SK-N-SH (cell line): ENCODE data around the gene SRSF7. TPM values are rescaled to one million over a fixed set of nuclear protein-coding genes. Genes with fewer than 3 reads are reported as not detected.
"Not testable (repeated sequence)": the region's sequence is repeated elsewhere in the genome, so short reads cannot be mapped to it uniquely, and the experiment has no call there.

Experiments
- CTCF ChIA-PET: fragments of 300-600, 350-600 bp; formaldehyde crosslinking; extraction: SDS; loops from one replicate; lab custom pipeline; 2021; lab: Yijun Ruan, JAX
- POLR2A ChIA-PET: fragments of 350-600 bp; sonication (Branson Sonifier 250); formaldehyde crosslinking; extraction: SDS; loops from one replicate; lab custom pipeline; 2020; ENCODE audit warnings: antibody characterized with exemption, inconsistent platforms; lab: Yijun Ruan, JAX
- DNase-seq: peaks from one replicate; pipeline ENCODE4 v3.0.0; 2012
- H2AFZ ChIP-seq: fragments of 200-600 bp; sonication (generic); 2 replicates; pipeline ENCODE4 v1.8.1; 2016; ENCODE audit warnings: antibody characterized with exemption, mild to moderate bottlenecking, low read depth
- H3F3A ChIP-seq: fragments of 200-600 bp; sonication (generic); replicated peaks from 2 replicates; pipeline ENCODE3; 2016; ENCODE audit warnings: antibody characterized with exemption, mild to moderate bottlenecking; ENCODE audit not compliant: insufficient read depth
- H3K27ac ChIP-seq, 2 experiments: fragments of 200-500 bp in 1 of 2; fragments of 200-600 bp in 1 of 2; sonication (Bioruptor generic) in 1 of 2; sonication (generic), shearing (Covaris generic) in 1 of 2; 2 replicates each; pipeline versions ENCODE4 v1.5.1 to v1.6.1; 2014 to 2016; ENCODE audit warnings: low read depth in 2 of 2, inconsistent platforms in 1 of 2, low read length in 1 of 2, mild to moderate bottlenecking in 1 of 2, mixed read lengths in 1 of 2
- H3K27me3 ChIP-seq: fragments of 200-600 bp; sonication (generic), shearing (Covaris generic); 2 replicates; pipeline ENCODE4 v1.6.1; 2016; ENCODE audit warnings: mixed run types; ENCODE audit not compliant: insufficient read depth
- H3K36me3 ChIP-seq, 2 experiments: fragments of 200-500 bp in 1 of 2; fragments of 200-600 bp in 1 of 2; sonication (Bioruptor generic) in 1 of 2; sonication (generic) in 1 of 2; replicated peaks in 1 of 2; 2 replicates each; pipeline versions ENCODE3 to v1.5.1; 2014 to 2016; ENCODE audit warnings: low read length in 1 of 2, mild to moderate bottlenecking in 1 of 2; ENCODE audit not compliant: insufficient read depth in 2 of 2, control insufficient read depth in 1 of 2
- H3K4me1 ChIP-seq, 2 experiments: fragments of 200-500 bp in 1 of 2; fragments of 200-600 bp in 1 of 2; sonication (Bioruptor generic) in 1 of 2; sonication (generic), shearing (Covaris generic) in 1 of 2; 2 replicates each; pipeline versions ENCODE4 v1.5.1 to v1.6.1; 2014 to 2016; ENCODE audit warnings: low read depth in 1 of 2, low read length in 1 of 2, mixed run types in 1 of 2; ENCODE audit not compliant: insufficient read depth in 2 of 2, control insufficient read depth in 1 of 2
- H3K4me2 ChIP-seq: fragments of 200-600 bp; sonication (generic), shearing (Covaris generic); 2 replicates; pipeline ENCODE4 v1.6.1; 2017; ENCODE audit warnings: mixed run types
- H3K4me3 ChIP-seq, 2 experiments: fragments of 200-500 bp in 1 of 2; fragments of 200-600 bp in 1 of 2; sonication (Bioruptor generic) in 1 of 2; sonication (generic), shearing (Covaris generic) in 1 of 2; 2 replicates each; pipeline versions ENCODE4 v1.5.1 to v1.8.1; 2014 to 2016; ENCODE audit warnings: low read depth in 2 of 2, inconsistent platforms in 1 of 2, low read length in 1 of 2, mild to moderate bottlenecking in 1 of 2, mixed read lengths in 1 of 2, moderate library complexity in 1 of 2
- H3K79me2 ChIP-seq: fragments of 200-600 bp; sonication (generic); 2 replicates; pipeline ENCODE4 v1.8.1; 2017; ENCODE audit warnings: mild to moderate bottlenecking; ENCODE audit not compliant: insufficient read depth
- H3K9ac ChIP-seq: fragments of 200-600 bp; sonication (generic); 2 replicates; pipeline ENCODE4 v1.6.1; 2017; ENCODE audit warnings: mixed run types
- H3K9me2 ChIP-seq: fragments of 200-600 bp; sonication (generic); 2 replicates; pipeline ENCODE4 v1.6.1; 2017; ENCODE audit warnings: mixed run types
- H3K9me3 ChIP-seq: fragments of 200-600 bp; sonication (generic); 2 replicates; pipeline ENCODE4 v1.6.1; 2017; ENCODE audit warnings: mixed run types, mild to moderate bottlenecking, moderate library complexity
- H4K20me1 ChIP-seq: fragments of 200-600 bp; sonication (generic); 2 replicates; pipeline ENCODE4 v1.6.1; 2017; ENCODE audit warnings: mild to moderate bottlenecking, mixed run types; ENCODE audit not compliant: insufficient read depth
- EZH2phosphoT487 ChIP-seq: fragments of 200-600 bp; sonication (generic); IDR thresholded peaks from 2 replicates; pipeline ENCODE4 v1.6.1; 2017; ENCODE audit warnings: low read depth, mixed run types, mild to moderate bottlenecking, antibody characterized with exemption, moderate library complexity, borderline replicate concordance
- JUND ChIP-seq: IDR thresholded peaks from 2 replicates; pipeline ENCODE4 v1.4.0; 2012
- MEF2A ChIP-seq: IDR thresholded peaks from 2 replicates; pipeline ENCODE4 v1.4.0; 2012; ENCODE audit warnings: low read depth, borderline replicate concordance
- MXI1 ChIP-seq: IDR thresholded peaks from 2 replicates; pipeline ENCODE4 v1.6.1; 2012; ENCODE audit warnings: mild to moderate bottlenecking, low read depth, low read length, improper control_type of control experiment
- NFIC ChIP-seq: IDR thresholded peaks from 2 replicates; pipeline ENCODE4 v1.4.0; 2012; ENCODE audit warnings: borderline replicate concordance
- WGBS: methylation state at CpG from one replicate; pipeline ENCODE4 v1.1.6; 2017; ENCODE audit warnings: low lambda C conversion rate; 5-methylcytosine and 5-hydroxymethylcytosine counted together
- polyA plus RNA-seq, 3 experiments: library from polyadenylated mRNA; depleted of rRNA; stranded (reverse); fragments of >200 nt; gene quantifications; 2 replicates each; pipeline ENCODE4 v1.2.3, GENCODE V29; 2012

SRSF7 gene
- polyA plus RNA-seq, 1 of the 3 experiments (the other 2 are of a cell fraction), result 199 TPM

GRCh38 chr2:38737000-38737698 is 14.0 kb downstream of the SRSF7 start:
- Histone ChIP-seq H3F3A (peaks cover 27% of the 10 kb centered on the region), H4K20me1 (peaks cover 17% of the 10 kb centered on the region), H3K36me3 (peaks cover 25 to 65% of the 10 kb centered on the region in 2 experiments), H3K79me2 (peaks cover 40% of the 10 kb centered on the region)
- not testable (repeated sequence) for H3K27ac ChIP-seq, H2AFZ ChIP-seq, DNase-seq, H3K27me3 ChIP-seq, H3K4me1 ChIP-seq, H3K4me2 ChIP-seq, H3K9me2 ChIP-seq, H3K9ac ChIP-seq, H3K9me3 ChIP-seq, H3K4me3 ChIP-seq
- ChIA-PET CTCF (interaction anchor here (1.0 to 4.9 kb wide), 6 partner anchors 11 to 421 kb away, joined by 3 to 39 read pairs (median 5); no protein-coding TSS in a partner anchor), POLR2A (interaction anchor here (1.2 to 1.9 kb wide), 2 partner anchors 11 to 14 kb away, joined by 4 to 12 read pairs; partner anchors contain the start of gene SRSF7)
- 93% methylated on average over 11 of the region's 11 CpGs for WGBS

GRCh38 chr2:38735999-38736320 is 15.2 kb downstream of the SRSF7 start:
- 73% methylated on average over 4 of the region's 4 CpGs for WGBS
- no peak for DNase-seq
- Histone ChIP-seq H3K9me3 (no peaks in the 10 kb centered on the region), H3K9ac (no peak overlapping the region), H2AFZ (no peak overlapping the region), H3K27me3 (no peaks in the 10 kb centered on the region), H3K4me3 (no peak overlapping the region), H3K4me2 (no peak overlapping the region), H3K4me1 (no peaks in the 10 kb centered on the region; a peak in 1 of 4 replicates), H3K36me3 (peaks cover 23 to 53% of the 10 kb centered on the region in 2 experiments), H3F3A (peaks cover 15% of the 10 kb centered on the region), H4K20me1 (peaks cover 6% of the 10 kb centered on the region), H3K27ac (no peak overlapping the region), H3K79me2 (peaks cover 29% of the 10 kb centered on the region), H3K9me2 (no peaks in the 10 kb centered on the region)
- ChIA-PET POLR2A (no interaction called here), CTCF (interaction anchor here (1.5 to 3.0 kb wide), 4 partner anchors 10 to 189 kb away, joined by 4 to 15 read pairs (median 4); partner anchors contain the start of gene HNRNPLL)
- TF ChIP-seq NFIC, result no peak

GRCh38 chr2:38734299-38735058 is 16.7 kb downstream of the SRSF7 start:
- TF ChIP-seq JUND, result no peak
- no peak for TF ChIP-seq MXI1
- no peak for TF ChIP-seq MEF2A
- no peak for TF ChIP-seq EZH2phosphoT487
- TF ChIP-seq, all 33 proteins: peak for 0
- no peaks in the 10 kb centered on the region; a peak in 1 of 4 replicates for H3K4me1 ChIP-seq
- no peak overlapping the region for H2AFZ ChIP-seq
- 93% methylated on average over 9 of the region's 9 CpGs for whole genome bisulfite sequencing
- no peak overlapping the region for H3K9ac ChIP-seq
- no peak overlapping the region for H3K4me3 ChIP-seq
- no peak overlapping the region for H3K27ac ChIP-seq
- no peaks in the 10 kb centered on the region for H4K20me1 ChIP-seq
- H3K9me3 ChIP-seq, result no peaks in the 10 kb centered on the region
- ChIA-PET CTCF (interaction anchor here (0.7 to 3.0 kb wide), 9 partner anchors 9 to 201 kb away, joined by 3 to 19 read pairs (median 5); partner anchors contain the start of gene HNRNPLL), POLR2A (interaction anchor here (0.6 to 2.1 kb wide), 4 partner anchors 12 to 133 kb away, joined by 3 to 17 read pairs (median 3); partner anchors contain the start of gene SRSF7)
- peaks cover 14% of the 10 kb centered on the region; the same call in 1 of the 2 replicates for H3K79me2 ChIP-seq
- peaks cover 20 to 40% of the 10 kb centered on the region in 2 experiments for H3K36me3 ChIP-seq
- H3K9me2 ChIP-seq, result no peaks in the 10 kb centered on the region
- H3K27me3 ChIP-seq, result no peaks in the 10 kb centered on the region
- H3F3A ChIP-seq, result peaks cover 6% of the 10 kb centered on the region
- DNase-seq, result no peak
- no peak overlapping the region for H3K4me2 ChIP-seq
